Lung (tissue), 12 donors: ENCODE measurements around the gene CPEB4. TPM values are rescaled to one million over a fixed set of nuclear protein-coding genes. Genes with fewer than 3 reads are reported as not detected.

ENCODE experiments used
- ATAC-seq: fragments of 200-7000 bp; cut with Tn5 transposase; one replicate; pipeline ENCODE4 v1.9.1; 2020; ENCODE audit warnings: moderate number of reproducible peaks; ENCODE audit not compliant: insufficient read depth, low FRiP score
- DNase-seq, 3 donors: peaks; one replicate each; pipeline ENCODE4 v3.0.0-alpha.2; 2013 to 2017
- H3K27ac ChIP-seq, 2 donors: one replicate each; pipeline ENCODE4 v1.5.1; 2013; ENCODE audit warnings: mild to moderate bottlenecking in 2 of 2, moderate library complexity in 2 of 2, control low read depth in 1 of 2, inconsistent platforms in 1 of 2, low read depth in 1 of 2, low read length in 1 of 2
- H3K27me3 ChIP-seq, 3 donors: one replicate each; pipeline ENCODE4 v1.5.1; 2013; ENCODE audit warnings: low read length in 2 of 3; ENCODE audit not compliant: control insufficient read depth in 3 of 3, insufficient read depth in 3 of 3
- H3K36me3 ChIP-seq, 4 donors: one replicate each; pipeline ENCODE4 v1.5.1; 2013; ENCODE audit warnings: low read length in 4 of 4, mild to moderate bottlenecking in 1 of 4, moderate library complexity in 1 of 4; ENCODE audit not compliant: control insufficient read depth in 4 of 4, insufficient read depth in 4 of 4
- H3K4me1 ChIP-seq, 5 donors: one replicate each; pipeline ENCODE4 v1.5.1; 2013; ENCODE audit warnings: low read length in 5 of 5, mild to moderate bottlenecking in 2 of 5, moderate library complexity in 1 of 5; ENCODE audit not compliant: control insufficient read depth in 5 of 5, insufficient read depth in 5 of 5
- H3K4me3 ChIP-seq: one replicate; pipeline ENCODE4 v1.5.1; 2013; ENCODE audit warnings: mild to moderate bottlenecking, control low read depth, moderate library complexity
- H3K9ac ChIP-seq, 2 donors: one replicate each; pipeline ENCODE4 v1.5.1; 2013; ENCODE audit warnings: low read length in 2 of 2, control low read depth in 1 of 2; ENCODE audit not compliant: insufficient read depth in 1 of 2
- H3K9me3 ChIP-seq, 4 donors: one replicate each; pipeline ENCODE4 v1.5.1; 2013; ENCODE audit warnings: low read length in 3 of 4, mild to moderate bottlenecking in 1 of 4, moderate library complexity in 1 of 4; ENCODE audit not compliant: control insufficient read depth in 4 of 4, insufficient read depth in 3 of 4
- WGBS, 2 donors: extraction: QIAGEN DNeasy Blood & Tissue Kit; methylation state at CpG; one replicate each; pipeline ENCODE4 v1.1.7; 2013; 5-methylcytosine and 5-hydroxymethylcytosine counted together
- polyA plus RNA-seq, 2 donors: library from polyadenylated mRNA; stranded (reverse); fragments of 200-250 nt; gene quantifications; one replicate each; pipeline ENCODE4 v1.2.1, GENCODE V29; 2013
- total RNA-seq, 2 donors: library from RNA; depleted of rRNA in 1 of 2; stranded (reverse); fragments of >200 nt in 1 of 2; gene quantifications; one replicate each; pipeline ENCODE4 v1.2.1, GENCODE V29; 2014 to 2021
- TF ChIP-seq, protein P1 (sequence below): IDR thresholded peaks from 2 replicates; pipeline ENCODE4 v1.5.1; 2012; ENCODE audit warnings: mild to moderate bottlenecking; ENCODE audit errors: control extremely low read depth, extremely low read depth
- donor health status: control.
- donor health status: control.
- donor health status: Bipolar disorder and iron deficiency.
- donor health status: healthy.
- donor health status: DM: yes; HTN: yes; CAD: no.

Gene CPEB4
- total and polyA plus RNA-seq, 4 donors = 9.1 to 62.2 (median 39.1) TPM

DNA sequence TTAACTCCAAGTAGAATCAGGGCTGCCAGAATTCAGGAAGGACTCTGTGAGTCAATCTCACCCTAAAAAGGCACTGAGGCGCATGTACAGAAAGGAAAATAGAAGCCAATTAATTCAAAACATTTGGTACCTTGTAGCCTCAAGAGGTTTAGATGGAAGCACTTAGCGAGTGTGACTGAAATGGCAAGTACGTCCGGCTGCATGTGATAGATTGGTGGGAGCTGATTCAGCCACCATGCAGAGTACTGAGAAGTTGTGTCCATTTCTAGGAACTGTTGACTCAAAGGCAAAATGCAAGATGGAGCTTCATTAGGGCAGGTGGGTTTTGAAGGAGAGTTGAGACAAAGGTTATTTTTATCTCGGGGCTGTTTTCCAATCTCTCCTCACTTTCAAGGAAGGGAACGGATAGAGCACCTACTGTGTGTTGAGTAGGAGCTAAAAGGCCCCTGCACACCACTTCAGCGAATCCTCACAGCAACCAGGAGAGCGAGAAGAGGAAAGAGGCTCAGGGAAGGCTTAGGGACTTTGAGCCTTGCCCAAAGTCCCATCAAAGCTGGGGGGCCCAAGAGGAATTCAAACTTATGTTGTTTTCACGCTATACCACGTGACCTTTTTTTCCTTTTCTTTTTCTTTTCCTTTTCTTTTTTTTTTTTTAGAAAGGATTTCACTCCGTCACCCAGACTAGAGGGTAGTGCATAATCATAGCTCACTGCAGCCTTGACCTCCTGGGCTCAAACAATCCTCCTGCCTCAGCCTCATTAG lies 34.6 kb upstream of the CPEB4 start:
- Histone ChIP-seq H3K27ac (no peak overlapping the region), H3K4me1 (peaks cover 0 to 6% (median 4%) of the 10 kb centered on the region in 5 donors), H3K9me3 (peaks cover 0 to 3% (median 0%) of the 10 kb centered on the region in 4 donors), H3K36me3 (no peaks in the 10 kb centered on the region), H3K4me3 (no peak overlapping the region), H3K9ac (no peak overlapping the region), H3K27me3 (no peaks in the 10 kb centered on the region)
- TF ChIP-seq, protein P1, sequence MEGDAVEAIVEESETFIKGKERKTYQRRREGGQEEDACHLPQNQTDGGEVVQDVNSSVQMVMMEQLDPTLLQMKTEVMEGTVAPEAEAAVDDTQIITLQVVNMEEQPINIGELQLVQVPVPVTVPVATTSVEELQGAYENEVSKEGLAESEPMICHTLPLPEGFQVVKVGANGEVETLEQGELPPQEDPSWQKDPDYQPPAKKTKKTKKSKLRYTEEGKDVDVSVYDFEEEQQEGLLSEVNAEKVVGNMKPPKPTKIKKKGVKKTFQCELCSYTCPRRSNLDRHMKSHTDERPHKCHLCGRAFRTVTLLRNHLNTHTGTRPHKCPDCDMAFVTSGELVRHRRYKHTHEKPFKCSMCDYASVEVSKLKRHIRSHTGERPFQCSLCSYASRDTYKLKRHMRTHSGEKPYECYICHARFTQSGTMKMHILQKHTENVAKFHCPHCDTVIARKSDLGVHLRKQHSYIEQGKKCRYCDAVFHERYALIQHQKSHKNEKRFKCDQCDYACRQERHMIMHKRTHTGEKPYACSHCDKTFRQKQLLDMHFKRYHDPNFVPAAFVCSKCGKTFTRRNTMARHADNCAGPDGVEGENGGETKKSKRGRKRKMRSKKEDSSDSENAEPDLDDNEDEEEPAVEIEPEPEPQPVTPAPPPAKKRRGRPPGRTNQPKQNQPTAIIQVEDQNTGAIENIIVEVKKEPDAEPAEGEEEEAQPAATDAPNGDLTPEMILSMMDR = no peak
- DNase-seq (no peak), ATAC-seq (no peak)
- WGBS, 2 donors = 88 to 90% methylated on average over 11 of the region's 11 CpGs

DNA sequence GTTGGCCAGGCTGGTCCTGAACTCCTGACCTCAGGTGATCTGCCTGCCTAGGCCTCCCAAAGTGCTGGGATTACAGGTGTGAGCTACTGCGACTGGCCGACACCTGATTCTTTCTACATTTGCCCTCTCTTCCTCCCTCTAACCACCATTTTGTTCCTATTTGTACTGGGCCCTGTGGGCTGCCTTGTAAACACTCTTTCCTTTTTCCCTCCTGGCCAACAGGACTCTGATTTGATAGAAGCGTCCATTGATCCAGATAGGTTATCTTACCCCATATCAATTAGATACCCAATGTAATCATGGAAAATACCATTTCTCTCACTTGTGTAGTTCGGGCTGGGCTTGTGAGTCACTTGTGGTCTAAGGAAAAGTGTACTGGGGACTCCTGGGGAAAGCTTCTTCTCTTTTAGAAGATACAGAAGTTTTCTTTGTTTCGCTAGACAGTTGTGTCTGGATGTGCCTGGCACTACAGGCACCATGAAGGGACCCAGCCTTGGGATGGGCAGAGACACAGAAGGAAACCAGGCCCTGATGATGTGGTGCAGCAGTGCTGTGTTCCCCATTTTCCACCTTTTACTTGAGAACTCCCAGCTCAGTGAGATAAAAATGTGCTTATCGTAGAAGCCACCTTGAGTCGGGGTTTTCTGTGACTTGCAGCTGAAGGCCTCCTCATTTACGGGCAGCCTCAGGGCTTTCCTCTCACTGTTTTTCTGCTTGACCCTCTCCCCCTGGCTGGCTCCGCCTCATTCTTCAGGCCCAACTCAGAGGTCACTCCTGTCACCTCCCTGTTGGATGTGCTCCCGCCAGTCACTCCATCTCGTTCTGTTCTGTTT lies 32.8 kb upstream of the CPEB4 start:
- Histone ChIP-seq H3K27me3 (no peaks in the 10 kb centered on the region), H3K4me1 (peaks cover 0 to 22% (median 14%) of the 10 kb centered on the region in 5 donors), H3K9me3 (no peaks in the 10 kb centered on the region), H3K9ac (no peak overlapping the region), H3K4me3 (no peak overlapping the region), H3K27ac (no peak overlapping the region), H3K36me3 (no peaks in the 10 kb centered on the region)
- ATAC-seq (no peak), DNase-seq (no peak)
- TF ChIP-seq, protein P1 = no peak
- whole genome bisulfite sequencing, 2 donors = 93 to 94% methylated on average over 11 of the region's 11 CpGs

DNA sequence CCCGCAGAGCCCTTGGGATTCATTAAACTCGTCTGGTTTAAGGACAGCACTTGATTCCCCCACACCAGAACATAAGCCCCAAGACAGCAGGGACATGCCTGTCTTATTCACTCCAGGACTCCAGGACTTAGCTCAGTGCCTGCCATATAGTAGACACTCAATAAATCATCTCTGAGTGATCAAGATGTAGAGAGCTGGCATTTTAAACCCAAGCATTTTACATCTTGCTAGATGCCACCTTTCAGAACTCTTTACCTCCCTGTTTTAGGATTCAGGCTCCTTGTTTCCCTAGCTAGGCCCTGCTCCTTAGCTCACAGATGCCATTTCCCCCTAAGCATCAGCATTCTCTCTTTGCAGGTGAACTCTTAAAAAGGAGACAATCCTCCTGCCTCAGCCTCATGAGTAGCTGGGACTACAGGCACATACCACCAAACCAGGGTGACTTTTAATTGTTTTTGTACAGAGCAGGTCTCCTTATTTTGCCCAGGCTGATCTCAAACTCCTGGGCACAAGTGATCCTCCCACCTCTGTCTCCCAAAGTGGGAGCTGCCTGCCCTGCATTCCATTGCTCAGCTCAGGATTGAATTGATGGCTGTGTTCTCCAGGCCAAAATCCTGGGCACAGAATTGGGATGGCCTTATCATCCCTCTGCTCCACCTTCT lies 32.0 kb upstream of the CPEB4 start:
- TF ChIP-seq, protein P1 = no peak
- Histone ChIP-seq H3K9me3 (no peaks in the 10 kb centered on the region), H3K27ac (no peak overlapping the region), H3K27me3 (no peaks in the 10 kb centered on the region), H3K9ac (no peak overlapping the region), H3K4me1 (peaks cover 2 to 25% (median 17%) of the 10 kb centered on the region in 5 donors), H3K36me3 (no peaks in the 10 kb centered on the region), H3K4me3 (no peak overlapping the region)
- 87 to 90% methylated on average over 2 of the region's 2 CpGs for WGBS, 2 donors
- no peak for DNase-seq
- no peak for ATAC-seq
